HG03060 (cell line): ENCODE results near the gene HBQ1.
"Not testable (repeated sequence)": the region's sequence is repeated elsewhere in the genome, so short reads cannot be mapped to it uniquely, and the experiment has no call there.

Experiments used
- ATAC-seq: cut with Tn5 transposase; IDR thresholded peaks from one replicate; pipeline ENCODE4 v1.9.1; 2021; ENCODE audit warnings: low read depth, moderate number of reproducible peaks; ENCODE audit not compliant: unreplicated experiment

The HBQ1 gene

DNA sequence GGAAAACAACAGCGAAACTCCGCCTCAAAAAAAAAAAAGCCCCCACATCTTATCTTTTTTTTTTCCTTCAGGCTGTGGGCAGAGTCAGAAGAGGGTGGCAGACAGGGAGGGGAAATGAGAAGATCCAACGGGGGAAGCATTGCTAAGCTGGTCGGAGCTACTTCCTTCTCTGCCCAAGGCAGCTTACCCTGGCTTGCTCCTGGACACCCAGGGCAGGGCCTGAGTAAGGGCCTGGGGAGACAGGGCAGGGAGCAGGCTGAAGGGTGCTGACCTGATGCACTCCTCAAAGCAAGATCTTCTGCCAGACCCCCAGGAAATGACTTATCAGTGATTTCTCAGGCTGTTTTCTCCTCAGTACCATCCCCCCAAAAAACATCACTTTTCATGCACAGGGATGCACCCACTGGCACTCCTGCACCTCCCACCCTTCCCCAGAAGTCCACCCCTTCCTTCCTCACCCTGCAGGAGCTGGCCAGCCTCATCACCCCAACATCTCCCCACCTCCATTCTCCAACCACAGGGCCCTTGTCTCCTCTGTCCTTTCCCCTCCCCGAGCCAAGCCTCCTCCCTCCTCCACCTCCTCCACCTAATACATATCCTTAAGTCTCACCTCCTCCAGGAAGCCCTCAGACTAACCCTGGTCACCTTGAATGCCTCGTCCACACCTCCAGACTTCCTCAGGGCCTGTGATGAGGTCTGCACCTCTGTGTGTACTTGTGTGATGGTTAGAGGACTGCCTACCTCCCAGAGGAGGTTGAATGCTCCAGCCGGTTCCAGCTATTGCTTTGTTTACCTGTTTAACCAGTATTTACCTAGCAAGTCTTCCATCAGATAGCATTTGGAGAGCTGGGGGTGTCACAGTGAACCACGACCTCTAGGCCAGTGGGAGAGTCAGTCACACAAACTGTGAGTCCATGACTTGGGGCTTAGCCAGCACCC is 5.0 kb upstream of the HBQ1 start:
- no peak for ATAC-seq

- ATAC-seq, result not testable (repeated sequence)
These were observed 4.3 kb upstream of the HBQ1 start for GRCh38 chr16:176006-176405.

DNA sequence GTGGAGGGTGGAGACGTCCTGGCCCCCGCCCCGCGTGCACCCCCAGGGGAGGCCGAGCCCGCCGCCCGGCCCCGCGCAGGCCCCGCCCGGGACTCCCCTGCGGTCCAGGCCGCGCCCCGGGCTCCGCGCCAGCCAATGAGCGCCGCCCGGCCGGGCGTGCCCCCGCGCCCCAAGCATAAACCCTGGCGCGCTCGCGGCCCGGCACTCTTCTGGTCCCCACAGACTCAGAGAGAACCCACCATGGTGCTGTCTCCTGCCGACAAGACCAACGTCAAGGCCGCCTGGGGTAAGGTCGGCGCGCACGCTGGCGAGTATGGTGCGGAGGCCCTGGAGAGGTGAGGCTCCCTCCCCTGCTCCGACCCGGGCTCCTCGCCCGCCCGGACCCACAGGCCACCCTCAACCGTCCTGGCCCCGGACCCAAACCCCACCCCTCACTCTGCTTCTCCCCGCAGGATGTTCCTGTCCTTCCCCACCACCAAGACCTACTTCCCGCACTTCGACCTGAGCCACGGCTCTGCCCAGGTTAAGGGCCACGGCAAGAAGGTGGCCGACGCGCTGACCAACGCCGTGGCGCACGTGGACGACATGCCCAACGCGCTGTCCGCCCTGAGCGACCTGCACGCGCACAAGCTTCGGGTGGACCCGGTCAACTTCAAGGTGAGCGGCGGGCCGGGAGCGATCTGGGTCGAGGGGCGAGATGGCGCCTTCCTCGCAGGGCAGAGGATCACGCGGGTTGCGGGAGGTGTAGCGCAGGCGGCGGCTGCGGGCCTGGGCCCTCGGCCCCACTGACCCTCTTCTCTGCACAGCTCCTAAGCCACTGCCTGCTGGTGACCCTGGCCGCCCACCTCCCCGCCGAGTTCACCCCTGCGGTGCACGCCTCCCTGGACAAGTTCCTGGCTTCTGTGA is 3.5 kb upstream of the HBQ1 start, which contains the start of gene HBA1:
Gene HBA1 (plus strand): TSS at position 204 of the 906 bp plus-strand sequence. CDS start 37 bp downstream, at position 241.
- ATAC-seq, result not testable (repeated sequence)

- no peak for ATAC-seq
These were observed 2.9 kb upstream of the HBQ1 start for GRCh38 chr16:177394-177822.

GRCh38 chr16:177981-178667 is 2.1 kb upstream of the HBQ1 start:
- no peak for ATAC-seq

- ATAC-seq, result no peak
These were observed 1.6 kb upstream of the HBQ1 start for GRCh38 chr16:178668-179015.

DNA sequence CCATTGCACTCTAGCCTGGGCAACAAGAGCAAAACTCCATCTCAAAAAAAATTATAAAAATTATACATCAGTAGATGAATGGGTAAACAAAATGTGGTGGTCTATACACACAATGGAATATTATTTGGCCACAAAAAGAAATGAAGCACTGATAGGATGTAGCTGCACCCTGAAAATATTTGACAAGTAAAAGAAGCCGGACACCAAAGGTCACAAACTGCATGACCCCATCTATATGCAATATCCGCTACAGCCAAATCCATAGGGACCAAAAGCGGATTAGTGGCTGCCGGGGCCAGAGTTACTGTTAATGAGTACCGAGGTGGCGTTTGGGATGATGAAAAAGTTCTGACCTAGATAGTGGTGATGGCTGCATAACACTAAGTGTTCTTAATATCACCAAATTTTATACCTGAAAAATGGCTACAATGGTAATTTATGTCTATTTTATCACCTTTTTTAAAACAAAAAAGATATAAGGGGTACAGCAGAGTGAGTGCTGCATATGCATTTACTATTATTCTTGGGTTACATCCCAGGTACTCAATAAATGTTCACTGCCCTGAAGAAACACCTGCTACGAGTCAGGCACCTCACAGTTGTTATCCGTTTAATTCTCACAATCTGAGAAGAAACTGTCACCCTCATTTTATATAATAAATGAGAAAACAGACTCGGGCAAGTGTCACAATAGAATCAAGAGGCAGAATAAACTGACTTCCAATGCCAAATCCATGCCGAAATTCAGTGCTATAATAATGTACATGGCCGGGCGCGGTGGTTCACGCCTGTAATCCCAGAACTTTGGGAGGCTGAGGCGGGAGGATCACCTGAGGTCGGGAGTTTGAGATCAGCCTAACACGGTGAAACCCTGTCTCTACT is 807 bp upstream of the HBQ1 start:
- no peak for ATAC-seq

DNA sequence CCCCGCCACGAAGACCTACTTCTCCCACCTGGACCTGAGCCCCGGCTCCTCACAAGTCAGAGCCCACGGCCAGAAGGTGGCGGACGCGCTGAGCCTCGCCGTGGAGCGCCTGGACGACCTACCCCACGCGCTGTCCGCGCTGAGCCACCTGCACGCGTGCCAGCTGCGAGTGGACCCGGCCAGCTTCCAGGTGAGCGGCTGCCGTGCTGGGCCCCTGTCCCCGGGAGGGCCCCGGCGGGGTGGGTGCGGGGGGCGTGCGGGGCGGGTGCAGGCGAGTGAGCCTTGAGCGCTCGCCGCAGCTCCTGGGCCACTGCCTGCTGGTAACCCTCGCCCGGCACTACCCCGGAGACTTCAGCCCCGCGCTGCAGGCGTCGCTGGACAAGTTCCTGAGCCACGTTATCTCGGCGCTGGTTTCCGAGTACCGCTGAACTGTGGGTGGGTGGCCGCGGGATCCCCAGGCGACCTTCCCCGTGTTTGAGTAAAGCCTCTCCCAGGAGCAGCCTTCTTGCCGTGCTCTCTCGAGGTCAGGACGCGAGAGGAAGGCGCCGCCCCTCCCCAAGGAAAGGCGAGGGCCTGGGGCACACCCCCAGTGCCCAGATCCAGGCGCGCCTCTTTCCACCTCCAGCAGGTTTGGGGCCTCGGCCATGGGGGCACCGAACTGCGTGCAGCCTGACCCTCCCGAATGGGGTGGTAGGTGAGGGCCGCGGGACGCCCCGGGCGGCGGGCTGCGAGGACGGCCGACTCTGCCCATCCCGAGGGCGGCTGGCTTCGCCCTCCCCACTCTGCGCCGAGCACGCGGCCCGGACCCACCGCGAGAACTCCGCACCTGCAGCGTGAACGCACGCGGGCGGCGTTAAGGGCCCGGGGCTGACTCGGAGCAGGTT is 664 bp downstream of the HBQ1 start:
- ATAC-seq, result no peak

DNA sequence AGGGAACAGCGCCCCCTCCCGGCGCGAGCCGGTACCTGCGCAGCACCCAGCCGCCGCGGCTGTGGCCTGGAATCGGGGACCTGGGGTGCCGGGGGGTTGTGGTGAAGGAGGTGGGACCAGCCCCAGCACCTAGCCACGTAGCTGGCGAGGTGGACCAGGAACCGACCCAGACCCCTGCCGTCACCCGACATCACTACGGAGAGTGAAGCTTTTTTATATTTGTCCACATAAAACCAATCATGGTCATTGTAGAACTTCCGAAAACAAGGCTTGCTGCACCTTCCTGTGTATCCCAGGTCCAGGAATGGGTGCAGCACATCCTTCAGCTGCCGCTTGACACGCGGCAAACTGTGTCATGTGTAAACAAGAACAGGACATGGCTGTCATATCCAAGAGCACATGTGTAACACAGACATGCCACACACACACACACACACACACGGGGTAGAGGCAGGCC is 1.3 kb downstream of the HBQ1 start:
- ATAC-seq, result no peak

DNA sequence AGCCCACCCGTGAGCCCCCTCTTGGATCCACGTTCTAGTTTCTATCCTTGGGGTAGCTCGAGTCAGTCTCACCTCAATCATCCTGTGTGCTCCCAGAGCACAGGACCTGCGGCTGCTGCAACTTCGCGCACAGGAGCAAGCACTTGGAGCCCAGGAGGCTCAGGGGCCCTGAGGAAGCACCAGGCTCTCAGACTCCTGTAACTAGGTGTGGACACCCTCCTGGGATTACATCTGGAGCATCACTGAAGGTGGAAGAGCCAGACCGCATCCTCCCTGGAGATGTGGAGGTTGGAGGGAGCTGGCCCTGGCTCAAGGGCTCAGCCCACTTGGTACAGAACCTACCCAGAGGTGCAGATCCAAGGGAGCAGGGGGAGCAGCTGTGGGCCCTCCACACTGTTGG is 2.7 kb downstream of the HBQ1 start:
- no peak for ATAC-seq

- no peak for ATAC-seq
These were observed 5.0 kb downstream of the HBQ1 start for GRCh38 chr16:185213-185612.

DNA sequence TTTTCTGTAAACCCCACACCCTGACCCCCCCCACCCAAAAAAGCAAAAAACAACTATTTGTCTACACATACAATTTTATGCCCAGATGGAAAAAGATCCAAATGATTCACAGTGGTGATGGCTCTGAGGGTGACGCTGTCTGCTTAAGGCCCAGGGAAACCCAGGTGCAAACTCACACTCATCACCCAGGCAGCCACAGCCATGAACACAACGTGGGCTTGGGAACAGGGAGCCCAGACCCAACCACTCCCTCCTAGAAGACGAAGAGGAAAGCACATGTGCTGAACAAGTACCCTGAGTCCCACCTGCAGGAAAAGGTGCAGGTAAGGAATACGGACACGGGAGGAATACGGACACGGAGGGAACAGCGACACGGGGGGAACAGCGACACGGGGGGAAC is 5.4 kb downstream of the HBQ1 start:
- ATAC-seq, result no peak

GRCh38 chr16:187330-187729 is 7.1 kb downstream of the HBQ1 start:
- no peak for ATAC-seq

GRCh38 chr16:188674-189073 is 8.4 kb downstream of the HBQ1 start:
- no peak for ATAC-seq

- ATAC-seq, result no peak
These were observed 9.4 kb downstream of the HBQ1 start for GRCh38 chr16:189604-190186.

GRCh38 chr16:191831-192230 is 11.6 kb downstream of the HBQ1 start:
- ATAC-seq, result no peak

GRCh38 chr16:192686-193085 is 12.4 kb downstream of the HBQ1 start:
- ATAC-seq, result no peak

DNA sequence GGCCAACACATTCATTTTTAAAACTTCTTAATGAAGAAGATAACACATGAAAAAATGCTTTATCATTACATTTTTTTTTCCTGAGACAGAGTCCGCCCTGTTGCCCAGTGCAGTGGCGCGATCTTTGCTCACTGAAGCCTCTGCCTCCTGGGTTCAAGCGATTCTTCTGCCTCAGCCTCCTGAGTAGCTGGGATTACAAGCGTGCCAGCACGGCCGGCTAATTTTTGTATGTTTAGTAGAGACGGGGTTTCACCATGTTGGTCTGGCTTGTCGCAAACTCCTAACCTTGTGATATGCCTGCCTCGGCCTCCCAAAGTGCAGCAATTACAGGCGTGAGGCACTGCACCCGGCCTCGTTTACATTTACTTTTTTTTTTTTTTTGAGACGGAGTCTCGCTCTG is 13.2 kb downstream of the HBQ1 start:
- no peak for ATAC-seq
